BJ (cell line): Measurements from ENCODE around the gene ATXN1. TPM values are rescaled to one million over a fixed set of nuclear protein-coding genes. Genes with fewer than 3 reads are reported as not detected.
A peak's percentile ranks its signal among the peaks of the same experiment; 100 is the strongest.

Experiments used
- CTCF ChIA-PET: fragments of 350-600 bp; formaldehyde crosslinking; extraction: SDS; loops from one replicate; lab custom pipeline; 2021; ENCODE audit warnings: antibody characterized with exemption, inconsistent platforms; lab: Yijun Ruan, JAX
- POLR2A ChIA-PET: fragments of 300-600 bp; sonication (Branson Sonifier 250); formaldehyde crosslinking; extraction: SDS; loops from one replicate; lab custom pipeline; 2021; ENCODE audit warnings: antibody characterized with exemption; lab: Charles Lee
- DNase-seq: peaks from one replicate; pipeline ENCODE4 v3.0.0-alpha.2; 2011; ENCODE audit warnings: low read depth
- H3K27me3 ChIP-seq: 2 replicates; pipeline ENCODE4 v1.6.0; 2011; ENCODE audit warnings: low read length; ENCODE audit not compliant: control insufficient read depth, insufficient read depth
- H3K36me3 ChIP-seq: 2 replicates; pipeline ENCODE4 v1.5.1; 2011; ENCODE audit warnings: low read length; ENCODE audit not compliant: control insufficient read depth, insufficient read depth
- H3K4me3 ChIP-seq: 2 replicates; pipeline ENCODE4 v1.5.1; 2011; ENCODE audit warnings: low read depth, mild to moderate bottlenecking, control low read depth, low read length
- polyA plus RNA-seq: library from polyadenylated mRNA; depleted of rRNA; stranded (reverse); fragments of >200 nt; gene quantifications from 2 replicates; pipeline ENCODE4 v1.2.3, GENCODE V29; 2011
- TF ChIP-seq, protein P1 (sequence below): IDR thresholded peaks from 2 replicates; pipeline ENCODE4 v1.5.1; 2011; ENCODE audit warnings: low read depth, mild to moderate bottlenecking, control low read depth, inconsistent platforms, low read length, moderate library complexity; ENCODE audit not compliant: insufficient read depth

ATXN1 gene
- polyA plus RNA-seq, 1 experiment, result 60.2 TPM

DNA sequence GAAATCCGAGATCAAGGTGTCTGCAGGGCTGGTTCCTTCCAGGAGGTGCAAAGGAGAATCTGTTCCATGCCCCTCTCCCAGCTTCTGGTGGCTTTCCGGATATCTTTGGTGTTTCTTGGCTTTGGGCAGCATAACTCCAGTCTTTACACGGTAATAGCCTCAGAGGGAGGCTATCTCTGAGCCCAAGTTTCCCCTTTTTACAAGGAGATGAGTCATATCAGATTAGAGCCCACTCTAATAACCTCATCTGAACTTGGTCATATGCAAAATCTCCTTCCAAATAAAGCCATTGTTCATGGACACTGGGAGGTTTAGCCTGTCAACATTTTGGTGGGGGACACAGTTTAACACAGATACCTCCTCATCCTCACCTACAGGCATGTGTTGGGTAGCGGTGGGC, 213.7 kb downstream of the ATXN1 start:
- ChIA-PET CTCF (no interaction called here), POLR2A (no interaction called here)
- no peaks in the 10 kb centered on the region for H3K27me3 ChIP-seq

DNA sequence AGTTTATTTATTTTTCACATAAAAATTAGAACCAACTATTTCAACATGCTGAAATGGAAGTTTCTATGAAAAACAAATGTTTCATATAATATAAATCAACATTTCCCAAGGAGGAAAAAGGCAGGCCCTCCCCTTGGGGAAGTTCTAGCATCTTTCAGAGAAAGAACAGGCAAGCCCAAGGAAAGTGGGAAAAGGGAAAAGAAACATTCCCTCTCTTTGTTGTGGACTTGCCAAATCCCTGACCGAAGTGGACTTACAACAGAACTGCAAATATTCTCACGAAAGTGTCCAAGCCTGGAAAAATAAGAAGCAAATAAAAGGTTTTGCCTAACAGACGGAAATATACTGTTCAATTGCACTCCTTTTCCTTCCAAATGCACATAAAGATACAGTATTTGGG, 214.4 kb downstream of the ATXN1 start:
- no peak for DNase-seq
- TF ChIP-seq, protein P1, sequence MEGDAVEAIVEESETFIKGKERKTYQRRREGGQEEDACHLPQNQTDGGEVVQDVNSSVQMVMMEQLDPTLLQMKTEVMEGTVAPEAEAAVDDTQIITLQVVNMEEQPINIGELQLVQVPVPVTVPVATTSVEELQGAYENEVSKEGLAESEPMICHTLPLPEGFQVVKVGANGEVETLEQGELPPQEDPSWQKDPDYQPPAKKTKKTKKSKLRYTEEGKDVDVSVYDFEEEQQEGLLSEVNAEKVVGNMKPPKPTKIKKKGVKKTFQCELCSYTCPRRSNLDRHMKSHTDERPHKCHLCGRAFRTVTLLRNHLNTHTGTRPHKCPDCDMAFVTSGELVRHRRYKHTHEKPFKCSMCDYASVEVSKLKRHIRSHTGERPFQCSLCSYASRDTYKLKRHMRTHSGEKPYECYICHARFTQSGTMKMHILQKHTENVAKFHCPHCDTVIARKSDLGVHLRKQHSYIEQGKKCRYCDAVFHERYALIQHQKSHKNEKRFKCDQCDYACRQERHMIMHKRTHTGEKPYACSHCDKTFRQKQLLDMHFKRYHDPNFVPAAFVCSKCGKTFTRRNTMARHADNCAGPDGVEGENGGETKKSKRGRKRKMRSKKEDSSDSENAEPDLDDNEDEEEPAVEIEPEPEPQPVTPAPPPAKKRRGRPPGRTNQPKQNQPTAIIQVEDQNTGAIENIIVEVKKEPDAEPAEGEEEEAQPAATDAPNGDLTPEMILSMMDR, result no peak
- Histone ChIP-seq H3K27me3 (no peaks in the 10 kb centered on the region), H3K4me3 (no peak overlapping the region), H3K36me3 (peaks cover 5% of the 10 kb centered on the region)
- ChIA-PET POLR2A (no interaction called here), CTCF (no interaction called here)

More for the DNA sequence above, 213.7 kb downstream of the ATXN1 start:
- TF ChIP-seq, protein P1, result no peak
- peaks cover 6% of the 10 kb centered on the region for H3K36me3 ChIP-seq
- DNase-seq, result no peak
- no peak overlapping the region for H3K4me3 ChIP-seq

DNA sequence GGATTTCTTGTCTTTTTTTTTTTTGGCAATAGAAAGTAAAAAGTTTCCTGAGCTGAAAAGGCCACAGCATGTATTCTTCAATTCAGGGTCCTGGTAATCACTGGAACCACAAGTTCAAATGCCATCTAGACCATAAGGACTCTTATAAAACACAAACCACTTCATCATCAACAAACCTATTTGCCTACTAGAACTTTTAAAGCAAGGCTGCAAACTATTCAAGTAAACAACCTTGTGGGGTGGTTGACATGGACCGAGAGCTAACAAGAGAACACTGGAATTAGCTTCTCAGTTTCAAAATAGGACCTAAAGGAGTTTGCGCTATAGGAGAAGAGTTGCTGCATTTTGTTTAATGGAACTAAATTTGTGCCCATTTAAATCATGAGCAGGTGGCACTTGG, 215.9 kb downstream of the ATXN1 start:
- POLR2A ChIA-PET, result no interaction called here
- Histone ChIP-seq H3K4me3 (no peak overlapping the region), H3K36me3 (peaks cover 3% of the 10 kb centered on the region; the same call in 1 of the 2 replicates), H3K27me3 (no peaks in the 10 kb centered on the region)
- TF ChIP-seq, protein P1, result no peak
- no peak for DNase-seq
- CTCF ChIA-PET, result interaction anchor here (0.9 to 1.4 kb wide), 2 partner anchors 212 to 419 kb away, joined by 3 to 4 read pairs; no protein-coding TSS in a partner anchor

DNA sequence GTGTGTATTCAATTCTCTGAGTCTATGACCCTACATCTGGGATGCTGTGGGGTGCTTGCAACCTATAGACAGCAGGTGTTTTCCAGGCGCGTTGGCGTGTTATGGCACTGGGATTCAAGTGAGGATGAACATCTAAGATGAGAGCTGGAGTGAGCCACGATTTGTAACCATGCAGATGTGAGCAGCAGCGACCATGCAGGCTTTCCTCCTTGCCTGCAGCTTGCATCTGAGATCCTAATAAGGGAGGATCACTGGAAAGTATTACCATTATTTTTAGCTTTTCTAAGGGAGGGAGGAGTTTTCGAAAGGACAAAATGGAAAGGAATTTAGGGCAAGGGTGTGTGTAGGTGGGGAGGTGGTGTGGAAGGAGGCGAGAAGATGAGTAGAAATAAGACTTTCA, 216.7 kb downstream of the ATXN1 start:
- Histone ChIP-seq H3K27me3 (no peaks in the 10 kb centered on the region), H3K36me3 (peaks cover 1% of the 10 kb centered on the region; the same call in 1 of the 2 replicates), H3K4me3 (no peak overlapping the region)
- POLR2A ChIA-PET, result interaction anchor here (0.6 to 0.7 kb wide), 2 partner anchors 213 to 453 kb away, joined by 4 to 5 read pairs; no protein-coding TSS in a partner anchor
- CTCF ChIA-PET, result interaction anchor here (0.6 to 1.4 kb wide), 6 partner anchors 10 to 488 kb away, joined by 3 to 4 read pairs (median 3); no protein-coding TSS in a partner anchor
- TF ChIP-seq, protein P1, result no peak
- DNase-seq, result no peak

DNA sequence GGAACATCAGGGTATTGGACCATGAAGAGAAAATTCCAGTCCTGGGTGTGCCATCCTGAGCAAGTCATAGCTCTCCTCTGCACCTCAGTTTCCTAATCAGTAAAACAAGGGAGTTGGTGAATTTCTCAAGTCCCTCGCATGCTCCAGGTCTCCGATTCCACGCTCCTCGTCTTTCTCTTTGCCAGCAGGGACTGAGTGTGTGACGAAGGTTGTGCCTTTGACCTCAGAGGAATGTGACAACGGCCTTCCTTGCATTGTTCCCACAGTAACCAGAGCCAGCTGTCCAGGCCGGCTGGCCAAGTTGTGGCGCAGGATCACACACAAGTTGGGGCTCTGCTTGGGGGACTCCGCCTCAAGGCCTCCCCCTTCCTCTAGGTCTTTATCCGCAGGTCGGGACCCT, 217.3 kb downstream of the ATXN1 start:
- CTCF ChIA-PET, result interaction anchor here (0.9 to 1.4 kb wide), 5 partner anchors 9 to 489 kb away, joined by 3 to 4 read pairs (median 3); no protein-coding TSS in a partner anchor
- Histone ChIP-seq H3K36me3 (peaks cover 1% of the 10 kb centered on the region; the same call in 1 of the 2 replicates), H3K4me3 (no peak overlapping the region), H3K27me3 (no peaks in the 10 kb centered on the region)
- TF ChIP-seq, protein P1, result no peak
- POLR2A ChIA-PET, result interaction anchor here (0.6 to 1.1 kb wide), 4 partner anchors 192 to 457 kb away, joined by 4 to 26 read pairs (median 4); no protein-coding TSS in a partner anchor
- peak; percentile 82 for DNase-seq
